Thyroid gland (tissue), 4 donors: ENCODE measurements around the gene MAPKBP1.

Experiments
- CTCF ChIP-seq, 6 experiments: fragments of 200-600 bp in 3 of 6; fragments of 450-650 bp in 3 of 6; sonication (generic) in 3 of 6; IDR thresholded peaks; one replicate each; pipeline ENCODE4 v1.5.1; 2016 to 2019; ENCODE audit warnings: antibody characterized with exemption in 6 of 6, mild to moderate bottlenecking in 2 of 6, inconsistent platforms in 1 of 6, moderate library complexity in 1 of 6
- POLR2A ChIP-seq, 2 donors: fragments of 450-650 bp; IDR thresholded peaks; one replicate each; pipeline ENCODE4 v1.6.1; 2017; ENCODE audit warnings: antibody characterized with exemption in 2 of 2, mild to moderate bottlenecking in 2 of 2, moderate library complexity in 1 of 2

GRCh38 chr15:41810651-41811431 is 36.6 kb downstream of the MAPKBP1 start:
- no peak for TF ChIP-seq CTCF (IDR thresholded peaks at IDR 0.05)
- TF ChIP-seq POLR2A (IDR thresholded peaks at IDR 0.05): no peak
